CD4-positive, alpha-beta T cell treated with Interleukin-17A for 1 hour (primary cell): Measurements from ENCODE around the gene UPK1A.
"Not testable (repeated sequence)": the region's sequence is repeated elsewhere in the genome, so short reads cannot be mapped to it uniquely, and the experiment has no call there.

ENCODE experiments used
- DNase-seq: peaks from one replicate; pipeline ENCODE4 v3.0.0-alpha.2; 2020

The UPK1A gene

DNA sequence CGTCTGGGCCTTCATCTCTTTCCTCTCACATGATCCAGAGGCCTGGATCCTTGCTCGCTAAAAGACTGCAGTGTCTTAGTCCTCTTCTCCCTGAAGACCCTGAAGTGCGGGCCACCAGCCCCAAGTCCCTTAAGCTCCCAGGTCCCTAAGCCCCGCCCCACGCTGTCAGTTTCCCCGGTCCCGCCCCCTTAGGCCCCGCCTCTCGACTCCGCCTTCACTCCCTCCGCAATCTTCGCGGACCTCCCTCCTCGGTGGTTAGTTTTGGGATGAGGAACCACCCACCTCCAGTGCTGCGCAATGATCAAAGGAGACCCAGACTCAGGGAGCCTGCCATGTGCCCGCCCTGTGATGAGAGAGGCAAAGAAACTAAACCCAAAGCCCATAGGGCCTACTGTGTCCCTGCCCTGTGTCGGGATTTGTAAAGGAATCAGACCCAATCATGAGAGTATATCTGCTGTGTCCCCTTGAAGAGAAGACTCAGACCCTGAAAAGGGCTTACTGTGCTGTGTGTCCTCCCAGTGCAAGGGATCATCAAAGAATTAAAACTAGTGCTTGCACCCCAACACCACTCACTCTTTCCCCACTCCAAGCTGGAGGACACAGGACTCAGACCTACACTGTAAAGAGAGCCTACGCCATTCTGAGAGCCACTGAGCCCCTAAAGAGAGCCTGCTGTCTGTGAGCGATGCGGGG is 21.2 kb upstream of the UPK1A start:
- peak; percentile 77 for DNase-seq

GRCh38 chr19:35645680-35646511 is 20.4 kb upstream of the UPK1A start:
- no peak for DNase-seq

- peak; percentile 97 for DNase-seq
Observed at GRCh38 chr19:35648017-35648961, 18.0 kb upstream of the UPK1A start, which contains the start of gene COX6B1. TSS of gene COX6B1 (plus strand) at chr19:35648323. CDS start at chr19:35651244, 2,921 bp downstream.

DNA sequence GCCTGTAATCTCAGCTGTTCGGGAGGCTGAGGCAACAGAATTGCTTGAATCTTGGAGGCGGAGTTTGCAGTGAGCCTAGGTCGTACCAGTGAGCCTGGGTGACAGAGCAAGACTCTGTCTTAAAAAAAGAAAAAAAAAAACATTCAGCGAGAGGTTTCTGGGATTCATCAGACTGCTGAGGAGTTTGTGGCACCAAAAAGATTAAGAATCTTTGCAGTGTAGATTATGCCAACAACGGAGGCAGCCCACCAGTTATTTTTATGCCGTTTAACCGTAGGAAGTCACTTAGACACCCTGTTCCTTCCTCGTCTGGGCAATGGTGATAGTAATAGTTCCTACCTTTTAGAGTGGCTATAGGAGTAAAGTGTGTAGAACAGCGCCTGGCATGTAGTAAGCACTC is 15.7 kb upstream of the UPK1A start:
- DNase-seq = no peak

DNA sequence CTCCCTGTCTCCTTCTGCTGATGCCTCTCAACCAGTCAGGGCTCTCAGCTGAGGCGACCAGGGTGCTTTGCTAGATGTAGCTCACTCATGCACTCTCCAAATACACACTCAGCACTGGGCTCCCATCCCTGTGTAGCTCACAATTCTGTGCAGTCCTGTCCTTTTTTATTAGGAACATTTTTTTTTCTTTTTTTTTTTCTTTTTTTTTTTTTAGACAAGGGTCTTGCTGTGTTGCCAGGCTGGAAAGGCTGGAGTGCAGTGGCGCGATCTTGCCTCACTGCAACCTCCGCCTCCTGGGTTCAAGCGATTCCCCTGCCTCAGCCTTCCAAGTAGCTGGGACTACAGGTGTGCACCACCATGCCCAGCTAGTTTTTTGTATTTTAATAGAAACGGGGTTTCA is 11.5 kb upstream of the UPK1A start:
- not testable (repeated sequence) for DNase-seq

GRCh38 chr19:35655600-35655999 is 10.7 kb upstream of the UPK1A start:
- DNase-seq = no peak

DNA sequence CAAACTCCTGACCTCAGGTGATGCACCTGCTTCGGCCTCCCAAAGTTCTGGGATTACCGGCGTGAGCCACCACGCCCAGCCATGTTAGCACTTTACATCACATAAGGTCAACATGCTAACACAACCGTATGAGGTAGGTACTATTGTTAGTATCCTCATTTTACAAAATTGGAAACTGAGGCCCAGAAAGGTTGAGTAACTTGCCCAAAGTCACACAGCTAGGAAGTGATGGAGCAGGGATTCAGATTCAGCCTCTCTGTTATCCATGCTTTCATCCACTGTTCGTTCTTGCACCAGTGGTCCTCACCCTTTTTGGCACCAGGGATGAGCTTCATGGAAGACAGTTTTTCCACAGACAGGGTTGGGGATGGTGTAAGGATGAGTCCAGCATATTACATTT is 9.6 kb upstream of the UPK1A start:
- no peak for DNase-seq

DNA sequence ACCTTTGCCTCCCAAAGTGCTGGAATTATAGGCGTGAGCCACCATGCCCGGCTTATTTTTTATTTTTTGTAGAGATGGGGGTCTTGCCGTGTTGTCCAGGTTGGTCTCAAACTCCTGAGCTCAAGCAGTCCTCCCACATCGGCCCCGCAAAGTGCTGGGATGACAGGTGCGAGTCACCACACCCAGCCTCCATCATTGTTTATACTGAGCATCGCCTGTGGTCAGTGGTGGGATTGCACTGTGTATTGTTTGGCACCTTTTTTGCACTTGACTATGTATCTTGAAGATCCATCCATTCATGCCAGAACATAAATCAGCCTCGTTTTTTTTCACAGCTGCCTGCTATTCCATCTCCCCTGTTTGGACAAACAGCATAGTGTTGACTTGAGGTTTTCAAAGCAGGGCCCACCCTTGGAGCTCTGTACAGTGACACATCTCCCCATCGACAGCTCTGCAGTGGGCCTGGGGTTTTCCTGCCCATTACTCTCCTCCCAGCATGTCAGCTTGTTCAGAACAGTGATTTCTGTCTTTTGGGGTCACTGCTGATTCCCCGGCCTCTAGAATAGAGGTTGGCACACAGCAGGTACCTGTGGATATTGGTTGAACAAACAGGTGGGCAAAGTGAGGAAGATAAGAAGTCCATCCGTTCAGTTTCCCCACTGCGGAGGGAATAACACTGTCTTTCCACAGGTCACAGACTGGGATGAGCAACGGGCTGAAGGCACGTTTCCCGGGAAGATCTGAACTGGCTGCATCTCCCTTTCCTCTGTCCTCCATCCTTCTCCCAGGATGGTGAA is 8.2 kb upstream of the UPK1A start:
- no peak for DNase-seq

DNA sequence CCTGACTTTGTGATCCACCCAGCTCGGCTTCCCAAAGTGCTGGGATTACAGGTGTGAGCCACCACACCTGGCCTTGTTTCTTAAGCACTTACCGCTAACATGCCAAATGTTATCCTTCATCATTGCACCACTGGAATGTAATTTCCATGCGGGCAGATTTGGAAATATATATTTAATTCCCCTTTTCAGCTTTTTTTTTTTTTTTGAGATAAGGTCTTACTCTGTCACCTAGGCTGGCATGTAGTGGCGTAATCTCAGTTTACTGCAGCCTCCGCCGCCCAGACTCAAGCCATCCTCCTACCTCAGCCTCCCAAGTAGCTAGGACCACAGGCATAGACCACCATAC is 4.3 kb upstream of the UPK1A start:
- DNase-seq = no peak

- no peak for DNase-seq
Observed at GRCh38 chr19:35663981-35664380, 2.3 kb upstream of the UPK1A start.

DNA sequence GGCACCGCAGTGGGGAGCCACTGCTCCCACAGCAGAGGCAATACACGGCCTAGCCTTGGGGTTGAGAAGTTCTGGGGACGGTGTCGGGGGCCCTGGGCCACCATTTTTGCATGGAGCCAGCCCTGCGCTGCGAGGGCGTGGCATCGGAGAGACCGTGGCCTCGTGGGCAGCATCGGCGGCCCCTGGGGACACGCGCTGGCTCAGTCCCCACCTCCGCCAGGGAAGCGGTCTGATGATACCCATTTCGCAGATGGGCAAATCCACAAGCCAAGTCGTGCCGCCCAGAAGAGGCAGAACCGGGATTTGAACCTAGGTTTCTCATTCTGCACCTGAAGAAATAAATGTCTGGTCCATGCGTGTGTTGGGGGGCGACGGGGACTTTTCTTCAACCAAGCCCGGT is 1.2 kb upstream of the UPK1A start:
- no peak for DNase-seq

DNA sequence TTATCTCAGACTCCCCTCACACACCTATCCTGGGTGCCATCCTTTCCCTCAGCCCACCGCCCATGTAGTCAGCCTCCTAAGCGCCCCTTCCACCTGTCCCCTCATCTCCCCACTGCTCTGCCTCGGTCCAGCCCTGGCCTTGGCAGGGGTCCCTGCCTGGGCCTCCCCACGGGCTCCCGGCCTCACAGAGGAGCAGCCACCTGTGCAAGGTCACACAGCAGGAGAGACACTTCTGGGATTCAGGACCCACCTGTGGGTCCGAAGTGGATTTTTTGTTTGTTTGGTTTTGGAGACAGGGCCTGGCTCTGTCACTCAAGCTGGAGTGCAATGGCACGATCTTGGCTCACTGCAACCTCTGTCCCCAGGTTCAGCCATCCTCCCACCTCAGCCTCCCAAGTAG is 713 bp upstream of the UPK1A start:
- no peak for DNase-seq

GRCh38 chr19:35669566-35669965 is 3.2 kb downstream of the UPK1A start:
- no peak for DNase-seq

DNA sequence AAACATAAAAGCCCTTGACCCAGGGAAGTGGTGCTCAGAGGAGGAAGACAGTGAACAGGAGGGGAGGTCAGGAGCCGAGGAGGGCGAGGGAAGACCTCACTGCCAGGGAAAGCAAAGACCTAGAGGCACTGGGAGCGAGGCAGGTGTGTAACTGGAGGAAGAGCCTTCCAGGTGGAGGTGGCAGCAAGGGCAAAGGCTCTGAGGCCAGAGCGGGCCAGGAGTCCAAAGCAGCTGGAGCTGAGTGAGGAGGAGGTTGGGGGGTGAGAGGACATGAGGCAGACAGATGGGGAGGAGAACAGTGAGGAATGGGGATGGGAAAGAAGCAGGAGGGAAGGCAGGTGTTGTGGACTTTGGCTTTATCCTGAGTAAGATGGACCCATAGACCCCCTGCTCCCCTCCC is 3.7 kb downstream of the UPK1A start:
- no peak for DNase-seq

DNA sequence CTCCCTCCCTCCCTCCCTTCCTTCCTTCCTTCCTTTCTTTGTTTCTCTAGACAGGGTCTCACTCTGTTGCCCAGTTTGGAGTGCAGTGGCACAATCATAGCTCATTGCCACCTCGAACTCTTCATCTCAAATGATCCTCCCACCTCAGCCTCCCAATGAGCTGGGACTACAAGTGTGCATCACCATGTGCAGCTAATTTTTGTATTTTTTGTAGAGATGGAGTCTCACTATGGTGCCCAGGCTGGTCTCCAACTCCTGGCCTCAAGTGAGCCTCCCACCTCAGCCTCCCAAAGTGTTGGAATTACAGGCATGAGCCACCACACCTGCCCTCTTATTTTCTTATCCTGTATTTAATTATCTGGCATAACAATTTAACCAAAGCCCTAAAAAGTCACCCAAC is 4.4 kb downstream of the UPK1A start:
- DNase-seq = no peak

DNA sequence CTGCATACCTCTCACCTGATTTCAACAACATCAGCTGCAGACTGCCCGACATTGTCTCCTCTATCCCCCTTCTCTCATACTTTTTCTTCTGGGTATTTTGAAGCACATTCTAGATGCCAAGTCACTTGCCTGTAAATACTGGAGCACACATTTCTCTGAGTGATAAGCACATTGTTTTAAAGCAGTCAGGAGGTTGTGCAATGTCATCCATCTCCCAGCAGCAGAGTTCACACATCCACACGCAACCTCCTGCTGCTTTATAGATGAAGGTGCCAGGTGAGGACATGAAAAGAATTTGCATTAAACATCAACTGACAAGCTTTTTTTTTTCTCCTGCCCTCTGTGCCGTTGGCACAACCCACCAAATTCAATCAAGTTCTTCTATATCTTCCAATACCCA is 5.5 kb downstream of the UPK1A start:
- no peak for DNase-seq

DNA sequence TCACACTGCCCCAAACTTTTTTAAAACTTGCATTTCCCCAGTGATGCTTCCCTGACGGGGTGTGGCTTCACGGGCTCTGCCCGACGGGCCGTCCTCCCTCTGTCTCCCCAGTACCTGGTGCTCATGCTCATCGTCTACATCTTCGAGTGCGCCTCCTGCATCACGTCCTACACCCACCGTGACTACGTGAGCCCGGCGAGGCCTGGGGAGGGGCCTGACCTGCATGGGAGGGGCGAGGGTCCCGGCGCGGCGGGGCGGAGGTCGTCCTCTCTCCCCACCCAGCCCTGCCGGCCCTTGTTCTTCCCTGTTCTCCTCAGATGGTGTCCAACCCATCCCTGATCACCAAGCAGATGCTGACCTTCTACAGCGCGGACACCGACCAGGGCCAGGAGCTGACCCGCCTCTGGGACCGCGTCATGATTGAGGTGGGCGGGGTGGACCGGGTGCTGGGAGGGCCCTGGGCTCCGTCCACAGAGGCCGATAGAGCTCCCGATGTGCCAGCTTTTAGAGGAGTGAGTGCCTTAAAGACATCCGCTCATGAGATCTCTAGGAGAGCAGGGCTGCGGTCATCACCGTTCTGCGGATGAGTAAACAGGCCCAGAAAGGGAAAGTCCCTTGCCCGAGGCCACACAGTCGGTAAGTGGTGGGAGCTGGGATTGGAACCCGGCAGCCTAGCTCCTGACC is 6.9 kb downstream of the UPK1A start:
- peak; percentile 52 for DNase-seq

GRCh38 chr19:35675589-35676140 is 9.3 kb downstream of the UPK1A start:
- no peak for DNase-seq

- DNase-seq = no peak
Observed at GRCh38 chr19:35689836-35690235, 23.5 kb downstream of the UPK1A start.

- DNase-seq = not testable (repeated sequence)
Observed at GRCh38 chr19:35691106-35691505, 24.8 kb downstream of the UPK1A start.

- no peak for DNase-seq
Observed at GRCh38 chr19:35692010-35692409, 25.7 kb downstream of the UPK1A start.

GRCh38 chr19:35693422-35693821 is 27.1 kb downstream of the UPK1A start:
- no peak for DNase-seq
